Activated CD8-positive, alpha-beta memory T cell treated with anti-CD3 and anti-CD28 coated beads for 1 hour (primary cell): Measurements from ENCODE around the gene DPM2.

Source experiments
- DNase-seq, 2 donors: peaks; one replicate each; pipeline ENCODE4 v3.0.0-alpha.2; 2020; ENCODE audit warnings: low read depth in 1 of 2; ENCODE audit errors: extremely low read depth in 1 of 2

DPM2 gene

DNA sequence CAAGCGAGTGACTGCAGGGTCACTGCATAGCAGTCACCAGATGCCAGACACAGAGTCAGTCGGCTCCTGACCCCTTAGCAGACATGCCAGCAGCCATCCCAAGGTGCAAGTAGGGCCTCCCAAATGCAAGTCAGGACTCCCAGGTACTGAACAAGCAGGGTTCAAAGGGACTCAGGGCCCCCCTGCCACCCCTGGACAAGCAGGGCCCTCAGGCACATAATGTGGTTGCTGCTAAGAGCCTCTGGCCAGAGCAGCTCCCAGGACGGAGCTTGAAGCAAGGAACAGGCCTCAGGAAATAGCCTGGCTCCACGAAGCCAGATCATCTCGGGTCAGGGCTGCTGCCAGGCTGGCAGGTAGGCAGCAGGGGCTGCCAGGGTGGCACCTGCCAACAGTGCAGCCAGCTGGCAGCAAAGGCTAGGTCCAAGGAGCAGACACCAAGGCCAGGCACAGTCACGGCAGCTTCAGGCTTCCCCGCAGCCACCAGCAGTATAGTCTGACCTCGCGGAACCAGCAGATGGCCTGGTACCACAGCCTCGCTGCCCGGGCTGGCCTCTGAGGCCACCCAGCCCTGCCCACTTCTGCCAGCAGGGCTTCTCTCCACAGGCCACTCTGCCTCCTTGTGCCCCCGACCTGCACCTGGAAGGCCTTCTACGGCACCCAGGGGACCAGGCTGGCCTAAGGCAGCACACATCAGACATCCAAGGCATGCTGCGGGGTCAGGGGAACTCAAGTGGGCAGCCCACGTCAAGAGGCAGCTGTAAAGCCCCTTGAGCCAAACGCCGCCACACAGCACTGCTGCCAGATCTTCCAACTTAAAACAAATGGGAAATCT lies 35.7 kb upstream of the DPM2 start:
- DNase-seq: no peak

DNA sequence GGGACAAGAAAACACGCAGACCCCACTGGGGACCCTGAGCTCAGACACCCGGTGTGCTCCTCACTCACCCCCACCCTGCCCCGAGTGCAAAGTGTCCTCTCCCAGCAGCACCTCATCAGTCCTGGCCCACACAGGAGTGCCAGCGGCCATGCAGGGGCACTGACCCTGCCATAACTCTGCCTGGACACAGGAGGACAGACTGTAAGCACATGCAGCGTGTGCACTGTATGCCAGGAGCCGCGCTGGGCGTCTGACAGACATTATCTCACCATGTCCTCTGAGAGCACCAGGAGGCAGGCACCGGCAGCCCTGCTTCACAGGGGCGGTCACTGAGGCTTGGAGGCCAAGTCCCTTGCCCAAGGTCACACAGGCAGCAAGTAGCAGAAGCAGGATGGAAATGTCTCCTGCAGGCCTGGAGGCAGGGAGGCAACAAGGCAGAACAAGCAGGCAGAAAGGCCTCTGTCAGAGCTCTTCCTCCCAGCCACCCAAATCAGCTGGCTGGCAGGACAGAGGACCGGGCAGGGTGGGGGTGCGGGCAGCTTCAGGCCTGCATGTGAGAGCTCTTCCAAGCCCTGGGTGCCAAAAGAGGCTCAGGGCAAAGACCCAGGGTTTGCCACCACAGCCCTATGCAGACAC lies 34.7 kb upstream of the DPM2 start:
- no peak for DNase-seq

- no peak for DNase-seq
These were observed 33.9 kb upstream of the DPM2 start for GRCh38 chr9:127971357-127972235.

DNA sequence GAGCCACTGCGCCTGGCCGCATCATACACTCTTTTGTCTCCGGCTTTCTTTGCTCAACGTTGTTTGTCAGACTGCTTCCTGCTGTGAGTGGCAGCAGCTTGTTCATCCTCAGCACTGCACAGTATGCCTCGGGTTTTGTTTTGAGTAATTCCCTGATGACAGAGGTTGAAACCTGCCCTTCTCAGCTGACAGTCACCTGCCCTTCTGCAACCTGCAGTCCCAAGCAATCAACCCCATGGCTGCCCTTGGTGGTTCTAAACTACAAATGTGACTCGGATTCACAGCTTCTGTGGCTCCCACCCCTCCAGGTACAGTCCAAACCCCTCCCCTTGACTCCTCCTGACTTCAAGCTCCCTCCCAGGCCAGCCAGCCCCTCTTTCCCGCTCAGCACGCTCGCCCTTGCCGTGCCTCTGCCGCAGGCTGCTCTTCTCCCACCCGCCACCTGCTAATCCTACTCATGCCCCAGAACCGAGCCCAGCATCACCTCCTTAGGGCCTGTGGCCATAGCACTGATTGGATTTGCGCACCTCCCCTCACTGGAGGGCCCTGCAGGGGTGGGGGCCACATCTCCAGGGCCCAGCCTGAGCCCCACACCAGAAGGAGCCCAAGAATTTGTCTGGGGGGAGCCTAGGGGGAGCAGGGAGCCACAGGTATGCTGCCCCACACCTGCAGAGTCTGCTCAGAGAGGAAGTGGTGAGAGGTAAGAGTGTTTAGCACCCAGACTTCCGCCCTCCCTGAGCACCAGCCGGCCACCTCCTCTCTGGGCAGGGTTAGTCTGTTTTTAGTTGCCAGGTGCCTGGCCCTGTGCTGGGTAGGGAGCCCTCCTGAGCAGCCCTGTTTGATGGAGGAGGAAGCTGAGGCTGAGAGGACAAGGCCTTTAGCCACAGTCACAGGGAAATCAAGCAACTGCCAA lies 33.0 kb upstream of the DPM2 start:
- DNase-seq: peak in 1 of 2 donors; percentile 33

DNA sequence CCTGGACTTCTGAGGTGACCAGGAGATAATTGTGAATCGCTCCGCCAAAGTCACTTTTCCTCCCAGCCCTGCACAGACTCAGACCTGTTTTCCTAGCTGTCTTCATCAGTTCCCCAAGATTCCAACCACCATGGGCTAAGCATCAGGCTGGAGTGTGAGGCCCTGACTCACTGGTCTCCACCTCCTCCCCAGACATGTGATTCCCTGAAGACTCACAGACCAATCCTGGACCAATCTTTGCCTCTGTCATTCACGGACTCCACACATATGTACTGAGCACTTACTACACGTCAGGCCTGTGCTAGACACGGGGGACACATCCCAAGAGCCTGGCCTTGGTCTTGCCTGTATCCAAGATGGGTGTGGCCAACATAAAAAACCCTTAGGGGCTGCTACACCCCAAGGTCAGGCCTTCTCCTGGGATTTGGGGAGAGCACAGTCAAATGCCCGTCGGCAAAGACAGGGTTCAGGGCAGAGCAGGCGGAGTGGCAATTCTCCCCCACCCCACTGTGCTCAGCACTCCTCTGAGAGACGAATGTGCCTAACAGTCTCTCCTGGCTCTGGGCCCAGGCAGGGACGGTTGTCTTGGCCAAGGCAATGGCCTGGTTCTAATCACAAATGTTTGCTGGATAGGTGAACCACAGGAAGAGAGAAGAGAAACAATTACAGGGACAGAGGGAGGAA lies 31.2 kb upstream of the DPM2 start:
- no peak for DNase-seq

DNA sequence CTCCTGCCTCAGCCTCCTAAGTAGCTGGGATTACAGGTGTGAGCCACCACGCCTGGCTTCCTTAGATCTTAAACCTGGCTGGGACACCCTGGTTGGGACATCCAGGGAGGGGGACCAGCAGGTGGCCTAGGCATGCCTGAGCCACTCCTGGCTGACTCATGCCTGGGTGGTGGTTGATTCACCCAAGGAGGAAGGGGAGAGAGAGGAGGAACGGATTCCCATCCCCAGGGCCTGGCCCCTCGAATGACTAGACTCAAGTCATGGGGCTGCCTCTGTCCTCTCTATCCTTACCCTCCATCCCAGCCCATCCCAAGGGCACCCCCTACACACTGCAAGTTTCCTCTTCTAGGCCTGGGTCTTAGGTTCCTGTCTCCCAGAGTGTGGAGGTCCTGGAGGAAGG lies 30.4 kb upstream of the DPM2 start:
- no peak for DNase-seq

- DNase-seq: no peak
These were observed 29.6 kb upstream of the DPM2 start for GRCh38 chr9:127967151-127967809.

GRCh38 chr9:127966416-127967150 lies 28.9 kb upstream of the DPM2 start:
- no peak for DNase-seq

GRCh38 chr9:127965953-127966352 lies 28.3 kb upstream of the DPM2 start:
- DNase-seq: no peak

- no peak for DNase-seq
These were observed 25.9 kb upstream of the DPM2 start for GRCh38 chr9:127963359-127964064.

DNA sequence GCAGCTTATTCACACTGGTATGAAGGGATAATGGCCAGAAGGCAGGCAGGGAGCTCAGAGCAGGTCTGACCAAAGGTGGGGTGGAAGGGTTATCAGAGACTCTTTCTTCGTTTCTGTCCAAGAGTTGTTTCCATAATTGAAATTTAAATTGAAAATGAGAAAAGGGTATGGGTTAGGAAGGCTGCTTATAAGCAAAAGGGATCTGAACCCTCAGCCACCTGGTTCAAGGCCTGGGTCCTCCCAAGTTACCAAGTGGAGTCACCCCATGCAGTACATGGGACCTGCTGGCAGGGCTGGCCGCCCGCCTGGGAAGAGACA lies 25.3 kb upstream of the DPM2 start:
- DNase-seq: no peak

- no peak for DNase-seq
These were observed 24.6 kb upstream of the DPM2 start for GRCh38 chr9:127962278-127962677.

GRCh38 chr9:127961613-127962155 lies 24.0 kb upstream of the DPM2 start:
- no peak for DNase-seq

DNA sequence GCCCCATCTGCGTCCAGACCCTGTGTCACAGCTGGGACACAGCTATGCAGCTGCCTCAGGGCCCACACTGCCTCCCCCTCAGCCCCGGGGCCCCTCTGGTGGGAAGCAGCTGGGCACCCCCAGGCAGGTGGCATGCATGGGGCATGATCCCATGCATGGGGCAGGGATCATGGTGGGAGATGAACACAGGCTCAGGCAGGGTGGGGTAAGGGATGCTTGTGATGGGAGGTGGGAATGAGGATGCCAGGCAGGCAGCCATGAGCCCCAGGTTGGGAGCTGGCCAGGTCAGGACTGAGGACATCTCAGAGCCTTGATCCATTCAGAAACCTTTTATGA lies 23.5 kb upstream of the DPM2 start:
- no peak for DNase-seq

DNA sequence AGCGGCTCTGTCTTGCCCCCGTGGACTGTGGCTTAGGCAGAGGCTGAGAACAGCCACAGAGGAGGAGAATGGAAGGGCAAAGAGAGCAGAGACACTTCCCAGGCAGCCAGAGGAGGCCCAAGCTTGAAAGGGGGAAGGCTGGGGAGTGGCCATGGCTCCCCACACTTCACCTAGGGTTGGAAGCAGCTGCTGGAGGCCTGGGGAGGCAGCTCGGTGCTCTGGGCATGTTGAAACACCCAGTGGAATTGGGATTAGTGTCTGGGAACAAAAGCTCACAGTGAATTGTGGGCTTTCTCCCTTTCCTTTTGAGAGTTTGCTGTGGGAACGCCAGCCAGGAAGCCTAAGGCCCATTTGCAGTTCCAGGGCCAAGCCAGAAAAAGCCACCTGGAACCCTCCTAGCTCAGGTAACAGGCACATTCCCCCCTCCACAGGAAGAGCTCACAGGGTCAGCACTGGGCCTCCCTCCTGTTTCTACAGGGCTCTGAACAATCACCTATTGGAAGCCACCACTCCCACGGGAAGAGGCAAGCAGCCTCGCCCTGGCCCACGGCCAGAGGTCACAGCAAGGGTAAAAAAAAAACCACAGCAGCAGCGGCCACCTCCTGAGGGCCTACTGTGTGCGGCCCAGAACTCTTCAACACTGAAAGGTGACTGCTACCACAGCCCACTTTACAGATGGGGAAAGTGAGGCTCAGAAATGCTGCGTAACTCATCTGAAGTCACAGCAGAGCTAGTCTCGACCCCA lies 22.9 kb upstream of the DPM2 start:
- DNase-seq: no peak

DNA sequence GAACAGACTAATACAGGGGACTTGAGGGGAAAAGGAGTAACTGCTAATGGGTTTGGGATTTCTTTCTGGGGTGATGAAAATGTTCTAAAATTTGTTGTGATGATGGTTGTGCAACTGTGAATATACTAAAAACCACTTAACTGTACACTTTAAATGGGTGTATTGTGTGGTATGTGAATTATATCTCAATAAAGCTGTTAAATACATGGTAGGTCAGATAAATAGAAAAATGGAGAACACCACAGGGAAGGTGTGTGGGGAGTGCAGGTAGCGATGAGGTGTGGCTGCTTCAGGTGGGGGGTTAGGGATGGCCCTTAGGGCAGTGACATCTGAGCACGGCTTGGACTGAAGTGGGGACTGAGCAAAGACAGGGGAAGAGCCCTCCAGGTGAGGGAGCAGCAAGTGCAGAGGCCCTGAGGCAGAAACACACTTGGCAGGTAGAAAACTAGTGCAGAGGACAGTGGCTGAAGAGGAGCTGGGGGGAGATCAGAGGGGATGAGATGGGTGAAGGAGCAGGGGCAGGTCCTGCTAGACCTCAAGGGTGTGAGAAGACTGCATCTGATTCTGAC lies 22.3 kb upstream of the DPM2 start:
- DNase-seq: no peak

DNA sequence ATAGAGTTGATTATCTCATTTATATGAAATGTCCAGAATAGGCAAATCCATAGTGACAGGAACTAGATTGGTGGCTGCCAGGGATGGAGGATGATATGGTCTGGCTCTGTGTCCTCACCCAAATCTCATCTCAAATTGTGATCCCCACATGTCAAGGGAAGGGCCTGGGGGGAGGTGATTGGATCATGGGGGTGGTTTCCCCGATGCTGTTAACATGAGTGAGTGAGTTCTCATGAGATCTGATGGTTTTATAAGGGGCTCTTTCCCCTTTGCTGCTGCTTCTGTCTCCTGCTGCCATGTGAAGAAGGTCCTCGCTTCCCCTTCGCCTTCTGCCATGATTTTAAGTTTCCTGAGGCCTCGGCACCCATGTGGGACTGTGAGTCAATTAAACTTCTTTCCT lies 21.7 kb upstream of the DPM2 start:
- DNase-seq: no peak
